Eye (tissue), 1 donor: Measurements from ENCODE around the gene ADGRL3.
"Not testable (repeated sequence)": the region's sequence is repeated elsewhere in the genome, so short reads cannot be mapped to it uniquely, and the experiment has no call there.

Experiments
- DNase-seq: peaks from one replicate; pipeline ENCODE4 v3.0.0-alpha.2; 2015

ADGRL3 gene

GRCh38 chr4:61763682-61764081 lies 563.6 kb downstream of the ADGRL3 start:
- DNase-seq = no peak

- not testable (repeated sequence) for DNase-seq
Measured at GRCh38 chr4:61764090-61764489, 564.0 kb downstream of the ADGRL3 start.

- not testable (repeated sequence) for DNase-seq
Measured at GRCh38 chr4:61769444-61770167, 569.5 kb downstream of the ADGRL3 start.

- DNase-seq = no peak
Measured at GRCh38 chr4:61770456-61770855, 570.3 kb downstream of the ADGRL3 start.

- no peak for DNase-seq
Measured at GRCh38 chr4:61771056-61771455, 570.9 kb downstream of the ADGRL3 start.

- DNase-seq = no peak
Measured at GRCh38 chr4:61772126-61772525, 572.0 kb downstream of the ADGRL3 start.

- no peak for DNase-seq
Measured at GRCh38 chr4:61773655-61774245, 573.6 kb downstream of the ADGRL3 start.

- no peak for DNase-seq
Measured at GRCh38 chr4:61782133-61782532, 582.0 kb downstream of the ADGRL3 start.

GRCh38 chr4:61783050-61783449 lies 582.9 kb downstream of the ADGRL3 start:
- DNase-seq = no peak

- no peak for DNase-seq
Measured at GRCh38 chr4:61785761-61786160, 585.6 kb downstream of the ADGRL3 start.

GRCh38 chr4:61786211-61786610 lies 586.1 kb downstream of the ADGRL3 start:
- DNase-seq = no peak

- DNase-seq = no peak
Measured at GRCh38 chr4:61795998-61796397, 595.9 kb downstream of the ADGRL3 start.

GRCh38 chr4:61799794-61800193 lies 599.7 kb downstream of the ADGRL3 start:
- DNase-seq = no peak

- no peak for DNase-seq
Measured at GRCh38 chr4:61805227-61805626, 605.1 kb downstream of the ADGRL3 start.

GRCh38 chr4:61805979-61806378 lies 605.9 kb downstream of the ADGRL3 start:
- no peak for DNase-seq

GRCh38 chr4:61812171-61812570 lies 612.0 kb downstream of the ADGRL3 start:
- no peak for DNase-seq

- DNase-seq = no peak
Measured at GRCh38 chr4:61817071-61817470, 616.9 kb downstream of the ADGRL3 start.

- DNase-seq = no peak
Measured at GRCh38 chr4:61820136-61820535, 620.0 kb downstream of the ADGRL3 start.

GRCh38 chr4:61824454-61824853 lies 624.3 kb downstream of the ADGRL3 start:
- no peak for DNase-seq

GRCh38 chr4:61827907-61828391 lies 627.8 kb downstream of the ADGRL3 start:
- DNase-seq = peak; percentile 27

GRCh38 chr4:61828960-61829359 lies 628.8 kb downstream of the ADGRL3 start:
- DNase-seq = no peak

- DNase-seq = no peak
Measured at GRCh38 chr4:61831987-61832386, 631.9 kb downstream of the ADGRL3 start.

GRCh38 chr4:61837395-61837794 lies 637.3 kb downstream of the ADGRL3 start:
- no peak for DNase-seq

- DNase-seq = no peak
Measured at GRCh38 chr4:61838072-61838471, 637.9 kb downstream of the ADGRL3 start.

GRCh38 chr4:61841714-61842113 lies 641.6 kb downstream of the ADGRL3 start:
- DNase-seq = no peak
